ENCODE measurements around the gene QRFP.

Gene QRFP

GRCh38 chr9:130937146-130938076, 40.8 kb upstream of the QRFP start:
- H3K4me3 ChIP-seq (replicated peaks; ENCODE audit: low read depth, low read length): no peak overlapping the region
- no peak for DNase-seq (ENCODE audit: extremely low read depth, low read depth)
- TF ChIP-seq, protein P1, sequence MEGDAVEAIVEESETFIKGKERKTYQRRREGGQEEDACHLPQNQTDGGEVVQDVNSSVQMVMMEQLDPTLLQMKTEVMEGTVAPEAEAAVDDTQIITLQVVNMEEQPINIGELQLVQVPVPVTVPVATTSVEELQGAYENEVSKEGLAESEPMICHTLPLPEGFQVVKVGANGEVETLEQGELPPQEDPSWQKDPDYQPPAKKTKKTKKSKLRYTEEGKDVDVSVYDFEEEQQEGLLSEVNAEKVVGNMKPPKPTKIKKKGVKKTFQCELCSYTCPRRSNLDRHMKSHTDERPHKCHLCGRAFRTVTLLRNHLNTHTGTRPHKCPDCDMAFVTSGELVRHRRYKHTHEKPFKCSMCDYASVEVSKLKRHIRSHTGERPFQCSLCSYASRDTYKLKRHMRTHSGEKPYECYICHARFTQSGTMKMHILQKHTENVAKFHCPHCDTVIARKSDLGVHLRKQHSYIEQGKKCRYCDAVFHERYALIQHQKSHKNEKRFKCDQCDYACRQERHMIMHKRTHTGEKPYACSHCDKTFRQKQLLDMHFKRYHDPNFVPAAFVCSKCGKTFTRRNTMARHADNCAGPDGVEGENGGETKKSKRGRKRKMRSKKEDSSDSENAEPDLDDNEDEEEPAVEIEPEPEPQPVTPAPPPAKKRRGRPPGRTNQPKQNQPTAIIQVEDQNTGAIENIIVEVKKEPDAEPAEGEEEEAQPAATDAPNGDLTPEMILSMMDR (IDR thresholded peaks at IDR 0.05; ENCODE audit: low read depth, low read length, missing control alignments): no peak

DNA sequence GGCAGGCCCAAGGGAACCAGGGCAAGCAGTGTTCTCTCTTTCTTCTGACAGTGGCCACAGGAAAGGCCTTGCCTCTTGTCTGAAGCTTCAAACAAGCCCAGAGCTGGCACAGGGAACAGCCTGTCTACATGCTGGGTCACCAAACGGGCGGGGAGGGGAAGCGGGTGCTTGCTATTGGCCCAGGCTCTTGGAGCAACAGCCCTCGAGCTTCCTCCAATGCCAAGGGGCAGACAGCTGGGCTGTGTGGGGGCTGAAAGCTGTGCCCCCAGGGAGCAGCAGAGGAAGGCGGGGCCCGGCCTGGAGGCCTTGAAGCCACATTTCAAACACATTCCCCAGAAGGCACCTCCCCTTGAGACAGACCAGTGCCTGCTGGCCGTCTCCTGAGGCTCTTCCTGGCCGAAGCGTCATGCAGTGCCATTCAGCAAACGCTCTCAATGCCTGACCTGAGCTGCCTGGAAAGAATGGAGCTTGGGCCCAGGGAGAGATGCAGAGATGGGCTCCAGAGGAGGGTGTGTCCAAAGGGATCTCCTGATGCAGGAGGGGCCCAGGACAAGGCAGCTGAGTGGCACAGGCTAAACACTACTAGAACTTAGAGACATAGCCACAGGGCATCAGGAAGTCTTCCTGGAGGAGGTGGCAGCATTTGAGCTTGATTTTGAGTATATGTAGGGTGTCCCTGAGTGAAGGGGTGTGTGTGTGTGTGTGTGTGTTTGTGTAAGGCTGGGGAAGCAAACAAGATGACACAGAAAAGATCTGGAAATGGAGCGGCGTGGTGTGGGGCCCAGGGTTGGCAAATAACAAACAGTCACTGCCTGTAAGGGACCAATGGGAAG, 39.9 kb upstream of the QRFP start:
- TF ChIP-seq, protein P1 (IDR thresholded peaks at IDR 0.05; ENCODE audit: low read depth, low read length, missing control alignments): no peak
- H3K4me3 ChIP-seq (replicated peaks; ENCODE audit: low read depth, low read length): no peak overlapping the region
- no peak for DNase-seq (ENCODE audit: extremely low read depth, low read depth)

- no peak for DNase-seq (ENCODE audit: extremely low read depth, low read depth)
- TF ChIP-seq, protein P1 (IDR thresholded peaks at IDR 0.05; ENCODE audit: low read depth, low read length, missing control alignments): no peak
Measured at GRCh38 chr9:130935648-130936271, 39.1 kb upstream of the QRFP start.

DNA sequence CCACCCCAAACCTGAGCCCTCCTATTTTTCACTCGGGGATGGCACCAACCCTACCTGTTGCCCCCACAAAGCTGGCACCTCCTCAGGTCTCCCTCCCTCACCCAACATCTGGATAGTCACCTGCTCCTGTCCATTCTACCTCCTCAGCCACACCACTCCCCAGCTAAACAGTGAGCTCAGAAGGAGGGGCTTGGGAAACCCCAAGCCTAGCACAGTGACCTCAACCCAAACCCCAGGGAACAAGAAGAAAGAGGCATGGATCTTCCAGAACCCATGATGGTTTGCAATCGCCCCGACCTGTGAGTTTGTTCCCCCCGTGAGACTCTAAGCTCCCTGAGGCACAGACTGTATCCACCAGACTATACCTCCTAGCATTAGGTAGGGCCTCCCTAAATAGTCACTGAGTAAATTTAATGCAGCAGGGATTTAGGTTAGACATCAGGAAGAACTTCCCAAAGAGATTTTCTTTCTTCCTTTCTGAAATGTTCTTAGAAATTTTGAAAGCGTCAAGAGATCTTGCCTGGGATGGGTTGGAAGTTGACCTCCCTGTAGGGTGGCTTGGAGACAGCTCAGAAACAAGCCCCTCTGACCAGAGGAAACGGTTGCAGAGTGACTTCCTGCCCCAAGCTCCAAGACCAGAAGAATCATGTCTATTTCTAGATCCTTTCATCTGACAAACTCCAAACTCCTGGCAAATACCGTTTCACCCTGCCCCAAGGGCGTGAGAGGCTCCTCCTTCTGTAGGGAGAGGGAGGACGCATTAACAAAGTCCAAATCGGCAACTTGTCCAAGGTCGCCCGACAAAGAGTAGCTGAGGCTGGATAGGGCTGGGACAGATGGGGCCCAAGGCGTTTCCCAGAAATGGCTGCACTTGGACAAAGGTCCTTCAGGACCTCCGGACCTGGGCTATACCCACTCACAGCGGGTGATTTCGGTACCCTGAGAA, 38.4 kb upstream of the QRFP start:
- TF ChIP-seq, protein P1 (IDR thresholded peaks at IDR 0.05; ENCODE audit: low read depth, low read length, missing control alignments): no peak
- H3K4me3 ChIP-seq (replicated peaks; ENCODE audit: low read depth, low read length): no peak overlapping the region
- no peak for DNase-seq (ENCODE audit: extremely low read depth, low read depth)

More at GRCh38 chr9:130935648-130936271, 39.1 kb upstream of the QRFP start:
- H3K4me3 ChIP-seq (replicated peaks; ENCODE audit: low read depth, low read length): no peak overlapping the region

- no peak overlapping the region for H3K4me3 ChIP-seq (replicated peaks; ENCODE audit: low read depth, low read length)
- TF ChIP-seq, protein P1 (IDR thresholded peaks at IDR 0.05; ENCODE audit: low read depth, low read length, missing control alignments): no peak
- DNase-seq (ENCODE audit: extremely low read depth, low read depth): no peak
Measured at GRCh38 chr9:130934246-130934645, 37.6 kb upstream of the QRFP start.
